ENCODE data around the gene NFAT5. TPM values are rescaled to one million over a fixed set of nuclear protein-coding genes. Genes with fewer than 3 reads are reported as not detected.

Gene NFAT5, protein sequence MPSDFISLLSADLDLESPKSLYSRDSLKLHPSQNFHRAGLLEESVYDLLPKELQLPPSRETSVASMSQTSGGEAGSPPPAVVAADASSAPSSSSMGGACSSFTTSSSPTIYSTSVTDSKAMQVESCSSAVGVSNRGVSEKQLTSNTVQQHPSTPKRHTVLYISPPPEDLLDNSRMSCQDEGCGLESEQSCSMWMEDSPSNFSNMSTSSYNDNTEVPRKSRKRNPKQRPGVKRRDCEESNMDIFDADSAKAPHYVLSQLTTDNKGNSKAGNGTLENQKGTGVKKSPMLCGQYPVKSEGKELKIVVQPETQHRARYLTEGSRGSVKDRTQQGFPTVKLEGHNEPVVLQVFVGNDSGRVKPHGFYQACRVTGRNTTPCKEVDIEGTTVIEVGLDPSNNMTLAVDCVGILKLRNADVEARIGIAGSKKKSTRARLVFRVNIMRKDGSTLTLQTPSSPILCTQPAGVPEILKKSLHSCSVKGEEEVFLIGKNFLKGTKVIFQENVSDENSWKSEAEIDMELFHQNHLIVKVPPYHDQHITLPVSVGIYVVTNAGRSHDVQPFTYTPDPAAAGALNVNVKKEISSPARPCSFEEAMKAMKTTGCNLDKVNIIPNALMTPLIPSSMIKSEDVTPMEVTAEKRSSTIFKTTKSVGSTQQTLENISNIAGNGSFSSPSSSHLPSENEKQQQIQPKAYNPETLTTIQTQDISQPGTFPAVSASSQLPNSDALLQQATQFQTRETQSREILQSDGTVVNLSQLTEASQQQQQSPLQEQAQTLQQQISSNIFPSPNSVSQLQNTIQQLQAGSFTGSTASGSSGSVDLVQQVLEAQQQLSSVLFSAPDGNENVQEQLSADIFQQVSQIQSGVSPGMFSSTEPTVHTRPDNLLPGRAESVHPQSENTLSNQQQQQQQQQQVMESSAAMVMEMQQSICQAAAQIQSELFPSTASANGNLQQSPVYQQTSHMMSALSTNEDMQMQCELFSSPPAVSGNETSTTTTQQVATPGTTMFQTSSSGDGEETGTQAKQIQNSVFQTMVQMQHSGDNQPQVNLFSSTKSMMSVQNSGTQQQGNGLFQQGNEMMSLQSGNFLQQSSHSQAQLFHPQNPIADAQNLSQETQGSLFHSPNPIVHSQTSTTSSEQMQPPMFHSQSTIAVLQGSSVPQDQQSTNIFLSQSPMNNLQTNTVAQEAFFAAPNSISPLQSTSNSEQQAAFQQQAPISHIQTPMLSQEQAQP (N-terminal part only)
- total RNA-seq: 9.2 and 26.7 TPM in 2 replicates

DNA sequence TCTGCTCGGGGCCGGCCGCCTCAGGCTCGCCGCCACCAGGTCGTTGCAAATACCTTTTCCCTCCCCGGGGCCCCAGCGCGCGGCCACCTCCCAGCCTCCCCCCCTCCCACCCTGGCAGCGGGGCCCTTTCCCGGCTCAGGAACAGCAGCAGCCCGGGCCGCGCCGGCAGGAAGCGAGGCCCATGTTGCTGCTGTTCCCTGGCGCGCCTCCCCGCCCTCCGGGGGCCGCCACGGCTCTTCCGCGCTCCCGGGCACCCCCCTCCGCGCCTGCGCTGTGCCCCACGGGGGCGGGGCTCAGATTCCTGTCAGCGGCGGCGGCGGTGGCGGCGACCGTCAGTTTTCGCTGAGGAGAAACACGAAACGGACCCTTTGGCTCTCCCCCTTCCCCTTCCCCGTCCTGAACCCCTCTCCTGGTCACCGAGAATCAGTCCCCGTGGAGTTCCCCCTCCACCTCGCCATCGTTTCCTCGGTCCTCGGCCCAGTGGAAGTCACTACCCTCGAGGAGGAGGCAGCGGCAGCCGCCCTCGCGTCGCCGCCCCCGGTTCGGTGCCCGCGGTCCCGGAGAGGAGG, at the start of gene NFAT5:
Gene NFAT5, plus strand, starts transcription at position 296 of the 569 bp plus-strand sequence. CDS start 336 bp downstream, outside the sequence.

DNA sequence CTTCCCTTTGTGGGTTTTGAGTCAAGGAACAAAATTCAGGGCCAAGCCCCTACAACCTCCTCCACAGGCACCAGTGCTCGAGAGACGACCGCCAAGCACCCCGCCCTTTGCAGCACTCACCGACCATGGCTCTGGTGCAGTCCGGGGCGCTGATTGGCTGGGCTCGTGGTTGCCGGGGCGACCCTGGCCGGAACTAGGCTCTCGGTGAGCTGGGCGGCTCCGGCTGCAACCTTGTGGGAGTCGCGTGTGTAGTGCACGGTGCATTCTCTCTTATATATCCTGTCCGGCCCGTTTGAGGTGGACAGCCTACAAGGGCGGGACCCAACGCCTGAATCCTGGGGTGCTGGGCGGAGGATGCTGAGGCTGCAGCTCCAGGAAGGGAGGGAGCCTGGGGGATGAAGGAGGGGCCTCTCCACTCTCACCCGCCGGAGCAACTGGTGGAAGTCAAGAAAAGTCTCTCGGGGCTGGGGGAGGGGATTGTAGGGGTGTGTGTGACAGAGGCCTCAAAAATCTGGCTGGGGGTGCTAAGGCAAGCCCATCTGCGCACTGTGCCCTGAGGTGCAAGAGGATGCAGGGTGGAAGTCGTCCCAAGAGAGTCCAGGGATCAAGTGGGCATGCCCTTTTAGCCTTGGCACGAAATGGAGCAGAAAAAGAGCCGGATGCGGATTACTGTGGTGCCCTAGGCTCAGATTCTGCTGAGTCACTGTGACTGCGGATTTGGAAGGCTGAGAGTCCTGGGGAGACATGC, 160.7 kb downstream of the NFAT5 start, which contains the start of gene NQO1:
Gene NQO1, minus strand, starts transcription at position 248 of the 748 bp plus-strand sequence. Its CDS starts 121 bp downstream, at position 127.

Other genes with a start within 250 kb of the NFAT5 start
- gene PDF, start 235.4 kb upstream of the NFAT5 start, total RNA-seq: 9.2 and 17.3 TPM in 2 replicates
- gene COG8, start 226.4 kb upstream of the NFAT5 start, total RNA-seq: 36.8 and 63.2 TPM in 2 replicates
- gene NIP7, start 226.2 kb upstream of the NFAT5 start, total RNA-seq: 20.8 and 25.3 TPM in 2 replicates
- gene TMED6, start 214.2 kb upstream of the NFAT5 start, total RNA-seq: not detected in 2 replicates
- 9.7 and 16.5 TPM in 2 replicates for gene TERF2, start 180.0 kb upstream of the NFAT5 start, total RNA-seq
- 56.1 and 77.8 TPM in 2 replicates for gene CYB5B, start 141.3 kb upstream of the NFAT5 start, total RNA-seq
- 384 and 420 TPM in 2 replicates for gene NQO1, start 160.6 kb downstream of the NFAT5 start, total RNA-seq
- 41.1 and 53.9 TPM in 2 replicates for gene NOB1, start 189.0 kb downstream of the NFAT5 start, total RNA-seq
- gene WWP2, start 196.4 kb downstream of the NFAT5 start, total RNA-seq: 18.7 and 23.8 TPM in 2 replicates